HG03025 (cell line): ENCODE results near the gene ENG.
A peak's percentile ranks its signal among the peaks of the same experiment; 100 is the strongest.

Source experiments
- ATAC-seq: cut with Tn5 transposase; IDR thresholded peaks from one replicate; pipeline ENCODE4 v1.9.1; 2021; ENCODE audit warnings: mild to moderate bottlenecking, moderate library complexity; ENCODE audit not compliant: unreplicated experiment, low FRiP score

The ENG gene

DNA sequence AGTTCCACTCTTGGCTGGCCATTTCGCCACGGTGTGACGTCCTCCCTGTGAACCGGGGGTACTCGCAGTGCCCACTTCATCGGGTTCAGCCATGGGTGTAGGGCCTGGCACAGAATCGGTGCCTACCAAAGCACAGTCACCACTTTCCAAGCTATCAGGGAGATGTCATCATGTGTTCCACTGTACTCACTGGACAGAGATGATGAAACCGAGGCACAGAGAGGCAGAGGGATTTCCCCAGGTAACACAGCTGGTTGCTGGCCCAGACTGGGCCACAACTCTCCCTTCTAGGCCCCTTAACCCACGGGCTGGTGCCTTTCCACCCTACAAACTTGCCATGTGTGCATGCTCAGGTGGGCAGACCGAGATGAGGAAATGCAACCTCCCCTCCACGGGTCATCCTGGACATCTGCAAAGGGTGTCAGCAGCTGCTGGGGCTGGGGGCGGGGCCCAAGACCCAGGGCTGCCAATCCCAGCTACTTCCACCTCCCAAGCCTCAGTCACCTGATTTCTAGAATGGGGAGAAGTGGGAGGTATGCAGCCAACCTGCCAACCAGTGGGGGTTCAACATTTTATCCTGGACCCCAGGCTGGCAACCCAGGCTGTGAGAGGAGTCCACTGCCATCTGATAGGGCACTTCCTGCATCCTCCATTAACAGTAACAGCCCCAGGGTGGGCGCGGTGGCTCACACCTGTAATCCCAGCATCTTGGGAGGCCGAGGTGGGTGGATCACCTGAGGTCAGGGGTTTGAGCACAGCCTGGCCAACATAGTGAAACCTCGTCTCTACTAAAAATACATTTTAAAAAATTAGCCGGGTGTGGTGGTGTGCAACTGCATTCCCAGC, 75.1 kb downstream of the ENG start:
- peak; percentile 36 for ATAC-seq

DNA sequence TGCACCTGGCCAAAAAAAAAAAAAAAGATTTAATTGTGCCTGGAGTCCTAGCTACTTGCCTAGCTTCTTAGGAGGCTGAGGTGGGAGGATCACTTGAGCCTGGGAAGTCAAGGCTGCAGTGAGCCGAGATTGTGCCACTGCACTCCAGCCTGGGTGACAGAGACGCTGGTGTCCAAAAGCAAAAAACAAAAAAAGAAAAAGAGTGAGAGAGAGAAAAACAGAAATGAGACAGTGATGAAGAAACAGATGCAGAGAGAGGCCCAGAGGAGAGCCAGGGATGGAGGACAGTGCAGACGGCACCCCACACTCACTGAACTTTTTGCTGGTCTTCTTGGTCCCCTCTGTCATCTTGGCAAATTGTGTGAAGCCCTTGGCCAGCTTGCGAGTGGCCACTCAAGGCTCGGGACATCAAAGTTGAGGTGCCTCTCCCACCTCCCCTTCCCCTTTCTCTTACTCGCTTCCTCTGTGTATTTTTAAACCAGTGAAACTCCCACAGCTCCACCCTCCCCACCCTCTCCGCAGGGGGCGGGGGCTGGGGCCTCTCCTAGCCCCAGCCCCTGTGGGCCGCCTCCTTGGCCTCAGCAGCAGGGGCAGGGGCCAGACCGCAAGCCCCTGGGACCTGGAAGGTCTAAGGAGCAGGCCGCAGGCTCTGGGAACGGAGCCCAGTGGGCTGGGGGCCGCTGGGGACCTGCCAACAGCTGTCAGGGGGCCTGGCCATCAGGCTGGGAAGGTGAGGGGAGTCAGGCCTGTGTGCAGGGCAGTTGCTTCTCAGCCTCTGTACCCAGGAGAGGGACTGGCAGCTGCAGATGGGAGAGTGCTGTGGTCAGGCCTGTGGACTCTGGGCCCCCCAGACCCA, 76.0 kb downstream of the ENG start, which contains the start of gene SH2D3C:
Gene SH2D3C (minus strand): TSS at position 387 of the 856 bp plus-strand sequence. CDS start 39 bp downstream, at position 348.
- ATAC-seq = peak; percentile 34

DNA sequence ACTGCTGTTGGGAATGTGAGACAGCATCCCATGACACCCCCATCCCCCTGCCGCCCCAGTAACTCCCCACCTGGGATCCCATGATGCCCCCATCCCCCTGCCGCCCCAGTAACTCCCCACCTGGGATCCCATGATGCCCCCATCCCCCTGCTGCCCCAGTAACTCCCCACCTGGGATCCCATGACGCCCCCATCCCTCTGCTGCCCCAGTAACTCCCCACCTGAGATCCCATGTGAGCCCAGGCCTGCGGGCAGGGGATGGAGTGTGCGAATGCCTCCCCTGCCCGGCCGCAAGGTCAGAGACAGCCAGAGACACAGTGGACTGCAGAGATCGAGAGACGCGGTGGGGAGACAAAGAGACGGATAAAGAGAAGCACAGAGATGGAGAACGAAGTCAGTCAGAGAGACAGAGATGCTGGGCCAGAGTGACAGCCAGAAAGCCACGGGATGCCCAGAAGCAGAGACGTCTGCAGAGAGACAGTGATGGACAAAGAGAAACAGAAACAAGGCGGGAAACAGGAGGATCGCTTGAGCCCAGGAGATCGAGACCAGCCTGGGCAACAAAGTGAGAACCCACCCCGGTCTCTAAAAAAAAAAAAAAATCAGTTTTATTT, 77.0 kb downstream of the ENG start:
- ATAC-seq = no peak

- ATAC-seq = no peak
These were observed 77.6 kb downstream of the ENG start for GRCh38 chr9:127776924-127777289.

- no peak for ATAC-seq
These were observed 78.1 kb downstream of the ENG start for GRCh38 chr9:127776195-127776923.

GRCh38 chr9:127773981-127774380, 80.5 kb downstream of the ENG start:
- ATAC-seq = no peak

DNA sequence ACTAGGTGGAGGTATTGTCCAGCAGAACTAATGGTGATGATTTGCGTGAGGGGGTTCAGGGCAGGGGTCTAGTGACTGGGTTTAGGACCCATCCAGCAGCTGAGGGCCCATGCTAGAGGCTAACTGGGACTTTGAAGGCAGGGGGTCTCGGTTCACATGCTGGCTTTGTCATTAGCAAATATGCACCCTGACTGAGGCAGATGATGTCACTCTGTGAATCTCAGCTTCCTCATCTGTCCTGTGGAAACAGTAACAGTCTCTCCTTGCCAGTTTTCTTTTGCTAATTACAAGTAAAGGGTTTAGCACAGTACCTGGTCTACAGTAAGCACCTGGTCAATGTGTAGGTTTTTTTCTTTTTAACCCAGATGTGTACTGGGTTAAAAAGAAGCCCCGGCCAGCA, 81.2 kb downstream of the ENG start:
- no peak for ATAC-seq

- ATAC-seq = no peak
These were observed 81.9 kb downstream of the ENG start for GRCh38 chr9:127772603-127773002.

GRCh38 chr9:127771570-127772189, 82.8 kb downstream of the ENG start:
- ATAC-seq = no peak

GRCh38 chr9:127770905-127771569, 83.4 kb downstream of the ENG start:
- ATAC-seq = peak; percentile 88

- no peak for ATAC-seq
These were observed 83.9 kb downstream of the ENG start for GRCh38 chr9:127770583-127770904.

DNA sequence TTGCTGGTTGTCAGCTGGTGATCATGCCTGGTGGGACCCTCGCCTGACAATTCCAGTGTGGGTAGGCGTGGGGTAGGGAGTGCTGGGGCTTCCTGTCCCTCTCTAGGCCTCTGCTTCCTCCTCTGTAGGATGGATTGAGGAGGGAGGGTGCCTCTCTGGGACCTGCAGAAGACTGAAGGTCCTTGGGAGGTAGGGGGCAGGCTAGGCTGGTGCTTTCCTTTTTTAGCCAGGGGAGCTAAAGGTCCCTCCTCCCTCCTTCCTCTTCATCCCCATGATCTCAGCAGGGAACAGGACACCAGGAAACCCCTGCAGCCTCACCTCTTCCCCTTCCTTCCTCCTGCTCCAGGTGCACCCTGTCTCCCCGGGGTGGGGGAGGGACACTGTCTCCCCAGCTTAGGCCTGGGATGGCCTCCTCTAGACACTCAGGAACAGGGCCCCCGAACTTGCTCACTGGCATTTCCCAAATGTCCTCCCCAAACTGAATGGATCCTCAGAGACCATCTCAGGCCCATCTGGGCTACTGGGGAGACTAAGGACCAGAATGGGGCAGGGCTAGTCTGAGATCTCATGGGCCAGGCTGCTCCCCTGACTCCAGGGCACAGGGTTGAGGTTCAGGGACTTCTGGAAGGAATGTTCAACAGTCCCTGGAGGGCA, 84.4 kb downstream of the ENG start:
- no peak for ATAC-seq

GRCh38 chr9:127769101-127769500, 85.4 kb downstream of the ENG start:
- ATAC-seq = no peak

DNA sequence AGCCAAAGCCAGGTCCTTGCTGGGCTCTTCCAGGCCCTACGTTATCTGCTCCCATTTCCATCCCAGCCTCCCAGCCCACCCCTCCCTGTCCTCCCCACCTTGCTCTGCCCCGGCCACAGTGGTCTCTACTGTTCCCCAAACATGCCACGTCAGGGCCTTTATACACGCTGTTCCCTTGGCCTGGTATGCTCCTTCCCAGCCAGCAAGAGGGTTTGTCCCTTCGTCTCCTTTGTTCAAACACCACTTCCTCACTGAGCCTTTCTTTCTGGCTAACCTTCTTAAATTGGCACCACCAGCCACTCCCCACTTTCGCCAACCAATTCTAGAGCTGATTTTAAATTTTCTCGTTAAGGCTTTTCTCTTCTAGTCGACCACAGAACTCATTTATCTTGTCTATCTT, 85.8 kb downstream of the ENG start:
- no peak for ATAC-seq

DNA sequence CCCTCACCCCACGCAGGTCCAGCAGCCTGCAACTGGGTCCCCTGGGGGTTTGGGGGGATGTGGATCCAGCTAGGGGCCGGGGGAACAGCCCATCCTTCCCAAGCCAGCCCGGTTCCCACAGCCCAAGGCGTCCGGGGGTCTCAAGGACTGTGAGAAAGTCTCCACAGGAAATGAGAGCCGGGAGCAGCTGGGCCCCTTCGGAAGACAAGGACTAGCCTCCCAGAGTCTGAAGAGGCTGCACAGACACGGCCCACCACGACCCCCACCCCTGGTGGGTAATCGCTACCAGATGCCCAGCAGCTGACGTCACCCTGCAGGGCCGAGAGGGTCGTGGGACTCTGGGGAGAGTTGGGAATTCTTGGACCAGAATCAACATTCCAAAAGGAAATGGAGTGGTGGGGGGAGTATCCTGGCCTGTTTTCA, 86.5 kb downstream of the ENG start:
- no peak for ATAC-seq

- no peak for ATAC-seq
These were observed 87.0 kb downstream of the ENG start for GRCh38 chr9:127767410-127767809.

DNA sequence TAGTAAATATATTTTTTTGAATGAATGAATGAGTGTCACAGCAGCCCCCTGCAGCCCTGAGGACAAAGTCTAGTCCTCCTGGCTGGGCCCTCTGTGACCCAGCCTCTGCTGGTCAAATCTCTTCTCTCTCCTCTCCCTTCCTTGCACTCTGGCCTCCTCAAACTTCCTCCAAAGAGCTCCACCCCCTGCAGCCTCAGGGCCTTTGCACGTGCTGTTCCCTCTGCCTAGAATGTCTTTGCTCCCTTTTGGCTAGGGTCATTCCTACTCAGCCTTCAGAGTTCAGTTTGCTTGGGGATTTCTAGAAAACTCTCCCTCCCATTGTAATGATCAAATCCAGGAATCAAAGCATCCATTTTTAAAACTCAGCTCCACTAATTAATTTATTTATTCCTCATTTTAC, 89.0 kb downstream of the ENG start:
- no peak for ATAC-seq
